HepG2 (cell line): ENCODE results near the gene CADM1. TPM values are rescaled to one million over a fixed set of nuclear protein-coding genes. Genes with fewer than 3 reads are reported as not detected.

Source experiments
- ATAC-seq: fragments of 200-7000 bp; cut with Tn5 transposase; 3 replicates; pipeline ENCODE4 v1.9.1; 2020; ENCODE audit warnings: mild to moderate bottlenecking, moderate library complexity
- BruUV-seq: library from RNA; stranded (reverse); fragments of 400-500 nt; replicated peaks from 2 replicates; lab custom pipeline; 2021; lab: Mats Ljungman, UMichigan
- CTCF ChIA-PET: fragments of 300-600 bp; formaldehyde crosslinking; extraction: SDS; loops from one replicate; lab custom pipeline; 2021; ENCODE audit warnings: low total read pairs, inconsistent platforms, low intra/inter-chr PET ratio; lab: Yijun Ruan, JAX
- POLR2A ChIA-PET: fragments of 350-600 bp; sonication (Branson Sonifier 250); formaldehyde crosslinking; loops from one replicate; lab custom pipeline; 2020; ENCODE audit warnings: antibody characterized with exemption, inconsistent platforms; lab: Yijun Ruan, JAX
- DNase-seq: peaks from one replicate; pipeline ENCODE4 v3.0.0-alpha.2; 2015; ENCODE audit warnings: low spot score
- FAIRE-seq: peaks from 3 replicates; lab custom pipeline; 2011; peaks lifted over from hg19 to GRCh38; lab: Jason Lieb, UNC
- H2AFZ ChIP-seq: one replicate; pipeline ENCODE4 v1.6.1; 2011; ENCODE audit warnings: low read length, inconsistent platforms
- H3K27ac ChIP-seq: fragments of 300-600 bp; 3 replicates; pipeline ENCODE4 v1.8.0; 2011; ENCODE audit warnings: mixed run types, mild to moderate bottlenecking, mixed read lengths, low read length, inconsistent platforms; ENCODE audit not compliant: insufficient read depth; ENCODE audit errors: extremely low read length
- H3K27me3 ChIP-seq, 2 experiments: fragments of 200-600 bp in 1 of 2; 2 replicates in 1 of 2; 3 replicates in 1 of 2; pipeline versions ENCODE4 v1.6.0 to v1.8.0; 2011; ENCODE audit warnings: low read length in 2 of 2, mild to moderate bottlenecking in 2 of 2, moderate library complexity in 2 of 2, inconsistent platforms in 1 of 2; ENCODE audit not compliant: insufficient read depth in 2 of 2, control insufficient read depth in 1 of 2
- H3K36me3 ChIP-seq, 2 experiments: fragments of 200-600 bp in 1 of 2; replicated peaks in 1 of 2; 2 replicates in 1 of 2; 3 replicates in 1 of 2; pipeline versions ENCODE4 v1.5.1 to v1.8.0; 2011; ENCODE audit warnings: low read length in 2 of 2, inconsistent platforms in 1 of 2; ENCODE audit not compliant: insufficient read depth in 2 of 2, control insufficient read depth in 1 of 2
- H3K4me1 ChIP-seq: 2 replicates; pipeline ENCODE4 v1.5.1; 2012; ENCODE audit warnings: low read length, inconsistent platforms; ENCODE audit not compliant: insufficient read depth
- H3K4me2 ChIP-seq: 2 replicates; pipeline ENCODE4 v1.6.0; 2011; ENCODE audit warnings: low read depth, low read length, inconsistent platforms
- H3K4me3 ChIP-seq, 3 experiments: fragments of 200-600 bp in 1 of 3; sonication (generic), shearing (Covaris generic) in 1 of 3; replicated peaks in 1 of 3; 2 replicates each; pipeline ENCODE4 v1.5.1; 2011 to 2016; ENCODE audit warnings: low read length in 3 of 3, inconsistent platforms in 2 of 3, low read depth in 2 of 3, mild to moderate bottlenecking in 2 of 3, control low read depth in 1 of 3, mixed read lengths in 1 of 3; ENCODE audit not compliant: insufficient read depth in 1 of 3
- H3K79me2 ChIP-seq: one replicate; pipeline ENCODE4 v1.6.1; 2011; ENCODE audit warnings: low read length, inconsistent platforms; ENCODE audit not compliant: insufficient read depth
- H3K9ac ChIP-seq: 2 replicates; pipeline ENCODE4 v1.6.0; 2011; ENCODE audit warnings: mild to moderate bottlenecking, low read depth, low read length, inconsistent platforms; ENCODE audit not compliant: insufficient read depth
- H3K9me3 ChIP-seq: 2 replicates; pipeline ENCODE4 v1.5.1; 2012; ENCODE audit warnings: mild to moderate bottlenecking, low read length
- H4K20me1 ChIP-seq: 2 replicates; pipeline ENCODE4 v1.6.0; 2011; ENCODE audit warnings: inconsistent platforms, mild to moderate bottlenecking, low read length, moderate library complexity; ENCODE audit not compliant: insufficient read depth
- CERS6 ChIP-seq: sonication (generic); formaldehyde crosslinking; IDR thresholded peaks from 2 replicates; pipeline ENCODE4 v1.5.0; 2020; ENCODE audit warnings: missing genetic modification reagents
- FOXC1 ChIP-seq: sonication (generic); formaldehyde crosslinking; IDR thresholded peaks from 2 replicates; pipeline ENCODE4 v1.8.0; 2022; ENCODE audit warnings: mild to moderate bottlenecking, missing genetic modification reagents, borderline replicate concordance
- HDAC2 ChIP-seq: sonication (generic); formaldehyde crosslinking; IDR thresholded peaks from 2 replicates; pipeline ENCODE4 v1.4.0; 2020; ENCODE audit warnings: missing genetic modification reagents
- HDAC6 ChIP-seq: fragments of 200-600 bp; sonication (generic); IDR thresholded peaks from 2 replicates; pipeline ENCODE4 v1.7.0; 2017; ENCODE audit warnings: mild to moderate bottlenecking, antibody characterized with exemption, low read length, low read depth
- KAT2B ChIP-seq: fragments of 150-350 bp; IDR thresholded peaks from 2 replicates; pipeline ENCODE4 v1.6.1; 2014; ENCODE audit warnings: low read depth, low read length, borderline replicate concordance
- LCORL ChIP-seq, 2 experiments: fragments of 450-650 bp in 1 of 2; sonication (generic) in 1 of 2; formaldehyde crosslinking in 1 of 2; IDR thresholded peaks; 2 replicates each; pipeline versions ENCODE4 v1.5.0 to v1.6.1; 2017 to 2020; ENCODE audit warnings: antibody characterized with exemption in 1 of 2, missing genetic modification reagents in 1 of 2
- MTA3 ChIP-seq: sonication (generic); formaldehyde crosslinking; IDR thresholded peaks from 2 replicates; pipeline ENCODE4 v1.4.0; 2020; ENCODE audit warnings: missing genetic modification reagents
- MXI1 ChIP-seq: IDR thresholded peaks from 3 replicates; pipeline ENCODE4 v1.6.1; 2012; ENCODE audit warnings: low read depth, low read length, inconsistent platforms, borderline replicate concordance
- NFRKB ChIP-seq: fragments of 450-650 bp; IDR thresholded peaks from 2 replicates; pipeline ENCODE4 v1.6.1; 2017
- PAX8 ChIP-seq: sonication (generic); formaldehyde crosslinking; IDR thresholded peaks from 2 replicates; pipeline ENCODE4 v1.8.0; 2022; ENCODE audit warnings: mild to moderate bottlenecking, missing genetic modification reagents, borderline replicate concordance
- PBX3 ChIP-seq: sonication (generic); formaldehyde crosslinking; IDR thresholded peaks from 2 replicates; pipeline ENCODE4 v1.8.1; 2023; ENCODE audit warnings: missing genetic modification reagents, inconsistent platforms, borderline replicate concordance
- RARA ChIP-seq: IDR thresholded peaks from 2 replicates; pipeline ENCODE4 v1.6.1; 2016; ENCODE audit warnings: missing genetic modification reagents, missing compliant biosample characterization
- ZMAT3 ChIP-seq: sonication (generic); formaldehyde crosslinking; conservative IDR thresholded peaks from 2 replicates; pipeline ENCODE4 v1.7.0; 2021; ENCODE audit warnings: missing genetic modification reagents
- ZNF205 ChIP-seq: IDR thresholded peaks from 2 replicates; pipeline ENCODE4 v1.6.1; 2018; ENCODE audit warnings: missing biosample characterization, missing genetic modification reagents
- ZNF230 ChIP-seq: sonication (generic); formaldehyde crosslinking; IDR thresholded peaks from 2 replicates; pipeline ENCODE4 v1.4.0; 2020; ENCODE audit warnings: mild to moderate bottlenecking, missing genetic modification reagents
- ZNF607 ChIP-seq: sonication (generic); formaldehyde crosslinking; IDR thresholded peaks from 2 replicates; pipeline ENCODE4 v1.5.1; 2020; ENCODE audit warnings: missing genetic modification reagents, mild to moderate bottlenecking, borderline replicate concordance
- ZNF646 ChIP-seq: sonication (generic); formaldehyde crosslinking; IDR thresholded peaks from 2 replicates; pipeline ENCODE4 v1.9.0; 2021; ENCODE audit warnings: mild to moderate bottlenecking, missing genetic modification reagents
- ZNF768 ChIP-seq: sonication (generic); formaldehyde crosslinking; IDR thresholded peaks from 2 replicates; pipeline ENCODE4 v1.4.0; 2020; ENCODE audit warnings: missing genetic modification reagents
- ZNF780A ChIP-seq: sonication (generic); formaldehyde crosslinking; IDR thresholded peaks from 2 replicates; pipeline ENCODE4 v1.8.0; 2022; ENCODE audit warnings: mild to moderate bottlenecking, missing genetic modification reagents, moderate library complexity
- WGBS: methylation state at CpG from one replicate; pipeline ENCODE4 v1.1.6; 2017; ENCODE audit warnings: low lambda C conversion rate; 5-methylcytosine and 5-hydroxymethylcytosine counted together
- in situ Hi-C: cut with HindIII; loops from 2 replicates; pipeline ENCODE4 v1.10.0; 2017; ENCODE audit warnings: low pct_unique_long_range_greater_than_20kb; ENCODE audit not compliant: extremely low pct_ligation_motif_present
- intact Hi-C: fragments of 100-400 bp; cut with micrococcal nuclease; formaldehyde crosslinking; loops from one replicate; pipeline ENCODE4 v1.10.0; 2022; ENCODE audit not compliant: unreplicated experiment
- polyA plus RNA-seq, 8 experiments: library from polyadenylated mRNA; depleted of rRNA in 3 of 8; stranded (reverse) in 7 of 8; unstranded in 1 of 8; fragments of >200 nt; fragmentation: Illumina TruSeq in 4 of 8; extraction: Trizol in 4 of 8; gene quantifications; 2 replicates each; pipeline versions ENCODE4 v1.2.1 to v1.2.3, GENCODE V29; 2011 to 2016; ENCODE audit warnings: low read depth in 4 of 8, missing spikeins in 1 of 8, mixed read lengths in 1 of 8; ENCODE audit not compliant: insufficient read depth in 1 of 8
- total RNA-seq, 5 experiments: library from RNA; depleted of rRNA; stranded (reverse); fragments of >200 nt; fragmentation: Illumina TruSeq; extraction: Trizol; gene quantifications; 2 replicates each; pipeline ENCODE4 v1.2.3, GENCODE V29; 2016; ENCODE audit warnings: low read depth in 1 of 5

Gene CADM1
- total and polyA plus RNA-seq, 2 of the 13 experiments (the other 11 are each of a cell fraction or from before 2014, with no cell fraction given): 71.3 to 122 TPM

- intact Hi-C loops: no loop called here
- TF ChIP-seq ZNF768 (no peak), KAT2B (no peak), ZNF205 (no peak), MTA3 (CRISPR knock-in tag) (no peak), PAX8 (CRISPR knock-in tag) (no peak), CERS6 (CRISPR knock-in tag) (no peak), ZNF646 (CRISPR knock-in tag) (no peak), ZNF230 (no peak), NFRKB (no peak), HDAC2 (CRISPR knock-in tag) (no peak), MXI1 (no peak), PBX3 (CRISPR knock-in tag) (no peak), FOXC1 (CRISPR knock-in tag) (no peak), ZNF607 (no peak), LCORL (IDR thresholded peaks at IDR 0.05) (no peak), LCORL (CRISPR knock-in tag; IDR thresholded peaks at IDR 0.05) (no peak), HDAC6 (no peak), ZMAT3 (CRISPR knock-in tag) (no peak), RARA (CRISPR knock-in tag) (no peak), ZNF780A (CRISPR knock-in tag) (no peak)
- peaks cover 0 to 5% of the 10 kb centered on the region in 2 experiments; a peak in 2 of 5 replicates for H3K36me3 ChIP-seq
- no peaks in the 10 kb centered on the region; the same call in 1 of the 2 replicates for H4K20me1 ChIP-seq
- ATAC-seq (no peak), DNase-seq (no peak), FAIRE-seq (no peak)
- H3K27me3 ChIP-seq: no peaks in the 10 kb centered on the region
- in situ Hi-C loops: no loop called here
- no peak overlapping the region for H3K27ac ChIP-seq
- H3K9ac ChIP-seq: no peak overlapping the region
- CTCF ChIA-PET: interaction anchor here (1.4 to 2.0 kb wide), 2 partner anchors 353 to 898 kb away, joined by 3 to 11 read pairs; no protein-coding TSS in a partner anchor
- POLR2A ChIA-PET: no interaction called here
- no peaks in the 10 kb centered on the region for H3K79me2 ChIP-seq
- no peak overlapping the region for H2AFZ ChIP-seq
- H3K4me2 ChIP-seq: no peak overlapping the region
- 0 out of 2 replicates have a peak, but pooled peaks cover 4% of the 10 kb centered on the region for H3K4me1 ChIP-seq
- H3K4me3 ChIP-seq: no peak overlapping the region
- 97% methylated on average over 1 of the region's 1 CpG for WGBS
- no TSS peak for BruUV-seq
- H3K9me3 ChIP-seq: no peaks in the 10 kb centered on the region
Measured at GRCh38 chr11:115325523-115325922, 178.7 kb downstream of the CADM1 start.
